HL-60/S4 treated with phorbol 12-myristate 13-acetate at 8.2 ng/mL for 4 days and 3 days (cell line): ENCODE data around the gene PRM2.

Experiments
- in situ Hi-C: fragments of 300-500 bp; cut with MboI; formaldehyde crosslinking; loops from 2 replicates; pipeline ENCODE4 v1.15.0; 2022; ENCODE audit warnings: low sequenced_read_pairs

Gene PRM2

DNA sequence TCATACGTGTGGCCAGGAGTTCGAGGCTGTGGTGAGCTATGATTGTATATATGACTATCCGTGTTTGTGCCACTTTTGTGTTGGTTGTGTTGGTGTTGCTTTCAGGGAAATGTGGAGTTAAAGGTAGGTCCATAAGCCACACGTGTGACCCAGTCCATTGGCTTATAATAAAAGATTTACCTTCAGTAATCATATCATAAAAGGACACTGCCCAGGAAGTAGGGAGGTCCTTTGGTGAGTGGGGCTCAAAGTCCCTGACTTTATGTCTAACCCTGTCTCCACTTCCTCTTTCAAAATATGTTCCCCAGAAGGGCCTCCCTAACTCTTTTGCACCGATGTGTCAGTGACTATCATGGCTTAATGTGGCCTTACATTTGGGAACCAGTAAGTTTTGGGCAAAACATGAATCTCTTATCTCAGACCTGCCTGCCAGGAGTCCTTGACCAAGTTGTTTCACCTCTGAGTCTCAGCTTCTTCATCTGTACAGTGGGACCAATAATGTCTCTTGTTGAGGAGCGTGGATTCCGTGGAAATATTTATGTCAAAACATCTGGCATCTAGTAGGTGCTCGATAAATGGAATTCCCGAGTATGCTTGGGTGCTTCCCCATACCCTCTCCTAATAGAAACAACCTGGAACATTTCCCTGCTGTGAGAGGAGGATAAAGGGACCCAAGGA lies 12.0 kb downstream of the PRM2 start:
- in situ Hi-C loops, result loop anchor here (25.0 kb wide), 1 partner anchor 302 kb away; no protein-coding TSS in a partner anchor

- in situ Hi-C loops, result loop anchor here (25.0 kb wide), 1 partner anchor 301 kb away; no protein-coding TSS in a partner anchor
Measured at GRCh38 chr16:11263737-11264136, 12.5 kb downstream of the PRM2 start.

- in situ Hi-C loops, result loop anchor here (25.0 kb wide), 1 partner anchor 301 kb away; no protein-coding TSS in a partner anchor
Measured at GRCh38 chr16:11262915-11263314, 13.4 kb downstream of the PRM2 start.

- in situ Hi-C loops, result loop anchor here (25.0 kb wide), 1 partner anchor 298 kb away; no protein-coding TSS in a partner anchor
Measured at GRCh38 chr16:11260596-11260966, 15.7 kb downstream of the PRM2 start.

GRCh38 chr16:11259655-11260595 lies 16.4 kb downstream of the PRM2 start:
- in situ Hi-C loops, result loop anchor here (25.0 kb wide), 1 partner anchor 298 kb away; no protein-coding TSS in a partner anchor

- in situ Hi-C loops, result loop anchor here (25.0 kb wide), 1 partner anchor 297 kb away; no protein-coding TSS in a partner anchor
Measured at GRCh38 chr16:11258553-11259492, 17.5 kb downstream of the PRM2 start.

DNA sequence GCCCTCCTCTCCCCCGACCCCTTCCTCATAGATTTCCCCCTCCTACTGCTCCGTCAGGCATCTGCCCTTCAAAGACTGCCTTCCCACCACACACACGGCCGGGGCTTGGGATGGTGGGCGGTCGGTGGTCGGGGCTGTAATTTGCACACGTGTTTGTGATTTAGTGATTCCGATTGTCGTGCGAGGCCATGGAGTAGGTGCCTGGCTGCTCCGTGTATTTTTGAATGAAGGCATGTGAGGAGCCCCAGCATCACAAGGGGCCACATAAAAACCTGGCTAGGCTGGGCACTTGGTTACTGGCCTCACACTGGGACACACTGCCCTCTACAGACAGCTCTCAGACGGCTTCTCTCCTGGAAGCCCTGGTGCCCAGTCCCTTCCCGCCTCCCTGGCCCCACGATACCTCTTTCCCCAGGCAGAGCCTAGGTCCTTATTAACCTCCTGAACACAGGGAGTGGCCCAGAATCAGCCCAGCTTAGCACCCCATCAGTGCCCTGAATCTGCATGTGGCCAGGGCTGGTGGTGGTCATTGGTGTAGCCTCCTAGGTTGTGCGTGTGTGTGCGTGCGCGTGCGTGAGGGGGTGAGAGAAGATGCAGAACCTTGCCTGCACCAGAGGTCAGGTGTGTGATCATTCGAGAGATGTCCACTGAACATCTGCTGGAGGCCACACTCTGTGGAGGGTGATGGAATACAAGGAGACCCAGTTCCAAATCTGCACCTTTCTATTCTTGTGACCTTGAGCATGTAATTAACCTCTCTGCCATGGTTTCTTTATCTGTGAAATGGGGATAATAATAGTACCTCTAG lies 18.9 kb downstream of the PRM2 start:
- in situ Hi-C loops, result loop anchor here (25.0 kb wide), 1 partner anchor 295 kb away; no protein-coding TSS in a partner anchor

- in situ Hi-C loops, result loop anchor here (25.0 kb wide), 1 partner anchor 294 kb away; no protein-coding TSS in a partner anchor
Measured at GRCh38 chr16:11256661-11257130, 19.6 kb downstream of the PRM2 start.

GRCh38 chr16:11255737-11256660 lies 20.3 kb downstream of the PRM2 start, which contains the start of gene SOCS1:
Gene SOCS1 (minus strand): TSS chr16:11256204. CDS start chr16:11255478, 726 bp downstream.
- in situ Hi-C loops, result loop anchor here (25.0 kb wide), 1 partner anchor 294 kb away; no protein-coding TSS in a partner anchor

DNA sequence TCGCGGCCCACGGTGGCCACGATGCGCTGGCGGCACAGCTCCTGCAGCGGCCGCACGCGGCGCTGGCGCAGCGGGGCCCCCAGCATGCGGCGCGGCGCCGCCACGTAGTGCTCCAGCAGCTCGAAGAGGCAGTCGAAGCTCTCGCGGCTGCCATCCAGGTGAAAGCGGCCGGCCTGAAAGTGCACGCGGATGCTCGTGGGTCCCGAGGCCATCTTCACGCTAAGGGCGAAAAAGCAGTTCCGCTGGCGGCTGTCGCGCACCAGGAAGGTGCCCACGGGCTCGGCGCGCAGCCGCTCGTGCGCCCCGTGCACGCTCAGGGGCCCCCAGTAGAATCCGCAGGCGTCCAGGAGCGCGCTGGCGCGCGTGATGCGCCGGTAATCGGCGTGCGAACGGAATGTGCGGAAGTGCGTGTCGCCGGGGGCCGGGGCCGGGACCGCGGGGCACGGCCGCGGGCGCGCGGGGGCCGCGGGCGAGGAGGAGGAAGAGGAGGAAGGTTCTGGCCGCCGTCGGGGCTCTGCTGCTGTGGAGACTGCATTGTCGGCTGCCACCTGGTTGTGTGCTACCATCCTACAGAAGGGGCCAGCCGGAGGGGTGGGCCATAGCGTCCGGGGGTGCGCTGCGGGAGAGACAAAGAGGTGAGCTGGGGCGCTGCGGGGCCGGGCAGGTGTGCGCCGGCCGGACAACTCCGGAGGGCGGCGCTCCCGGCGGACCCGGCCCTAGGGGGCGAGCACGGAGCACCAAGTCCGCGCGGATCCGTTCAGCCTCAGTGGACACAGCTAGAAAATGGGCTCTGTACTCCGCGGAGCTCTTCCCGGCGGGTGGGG lies 21.2 kb downstream of the PRM2 start:
- in situ Hi-C loops, result loop anchor here (25.0 kb wide), 1 partner anchor 293 kb away; no protein-coding TSS in a partner anchor

DNA sequence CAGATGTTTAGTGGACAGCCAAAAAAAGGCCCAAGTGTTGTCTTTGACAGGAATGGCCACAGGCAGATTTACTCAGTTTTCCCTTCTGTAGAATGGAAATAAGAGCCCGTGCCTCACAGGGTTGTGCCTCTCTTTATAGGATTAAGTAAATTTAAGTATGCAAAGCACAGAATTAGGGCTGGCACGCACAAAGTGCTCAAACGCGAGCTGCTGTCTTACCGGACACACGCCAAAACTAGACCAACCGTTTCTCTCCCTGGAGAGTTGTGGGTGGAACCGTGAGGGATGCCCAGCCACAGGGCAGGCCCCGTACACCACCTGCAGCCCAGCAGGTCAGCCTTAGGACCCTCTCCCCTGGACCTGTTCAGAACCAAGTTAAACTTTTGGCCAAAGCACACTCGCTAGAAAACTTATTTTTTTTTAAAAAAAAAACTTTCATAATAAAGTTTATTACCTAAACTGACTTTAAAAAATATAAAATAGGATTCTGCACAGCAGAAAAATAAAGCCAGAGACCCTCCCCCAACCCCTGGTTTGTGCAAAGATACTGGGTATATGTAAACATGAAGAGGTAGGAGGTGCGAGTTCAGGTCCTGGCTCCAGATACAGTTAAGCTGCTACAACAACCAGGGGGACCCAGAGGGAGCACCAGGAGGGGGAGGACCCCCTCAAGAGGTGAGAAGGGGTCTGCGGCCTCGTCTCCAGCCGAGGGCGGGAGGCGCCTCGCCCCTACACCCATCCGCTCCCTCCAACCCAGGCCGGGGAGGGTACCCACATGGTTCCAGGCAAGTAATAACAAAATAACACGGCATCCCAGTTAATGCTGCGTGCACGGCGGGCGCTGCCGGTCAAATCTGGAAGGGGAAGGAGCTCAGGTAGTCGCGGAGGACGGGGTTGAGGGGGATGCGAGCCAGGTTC lies 22.0 kb downstream of the PRM2 start:
- in situ Hi-C loops, result loop anchor here (25.0 kb wide), 1 partner anchor 292 kb away; no protein-coding TSS in a partner anchor

DNA sequence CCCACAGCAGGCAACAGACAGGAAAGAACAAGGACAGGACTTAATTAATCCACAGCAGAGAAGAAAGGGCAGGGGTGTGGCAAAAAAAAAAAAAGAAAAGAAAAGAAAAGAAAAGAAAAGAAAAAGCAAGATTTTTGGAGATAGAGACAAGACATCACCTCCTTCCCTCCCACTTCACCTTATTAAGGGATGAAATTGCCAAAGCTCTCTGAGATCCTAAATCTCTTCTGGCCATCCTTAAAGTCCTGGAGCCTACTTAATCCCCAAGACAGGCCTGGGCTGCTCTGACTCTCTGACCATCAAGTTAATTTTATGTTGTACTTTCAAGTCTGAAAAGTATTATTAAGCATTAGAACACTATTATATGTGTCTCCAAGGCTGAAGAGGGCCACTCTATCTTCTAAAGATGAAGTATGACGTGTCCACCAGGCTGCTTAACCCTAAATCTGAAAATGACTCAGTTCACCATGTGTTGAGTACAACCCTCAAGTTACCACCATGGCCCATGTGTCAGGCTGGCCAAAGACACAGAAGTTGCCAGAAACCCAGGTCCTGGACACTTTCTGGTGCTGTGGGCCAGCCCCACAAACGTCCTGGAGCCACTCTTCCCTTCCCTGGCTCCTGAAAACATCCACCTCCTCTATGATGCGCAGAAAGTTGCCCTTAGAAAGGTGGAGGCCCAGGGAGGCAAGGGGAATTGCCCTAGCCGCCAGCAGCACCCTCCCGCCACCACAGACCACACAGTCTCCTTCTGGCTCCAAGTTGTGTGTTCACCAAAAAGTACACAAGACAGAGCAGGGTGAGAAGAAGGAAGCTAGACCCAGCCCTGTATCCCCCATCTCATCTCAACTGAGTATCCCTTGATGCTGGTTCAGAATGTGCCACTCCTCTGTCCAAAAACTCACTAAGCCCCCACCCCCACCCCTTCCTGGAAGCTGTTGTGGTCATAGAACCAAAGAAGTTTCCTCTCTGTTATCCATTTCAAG lies 23.0 kb downstream of the PRM2 start:
- in situ Hi-C loops, result loop anchor here (25.0 kb wide), 1 partner anchor 291 kb away; no protein-coding TSS in a partner anchor

DNA sequence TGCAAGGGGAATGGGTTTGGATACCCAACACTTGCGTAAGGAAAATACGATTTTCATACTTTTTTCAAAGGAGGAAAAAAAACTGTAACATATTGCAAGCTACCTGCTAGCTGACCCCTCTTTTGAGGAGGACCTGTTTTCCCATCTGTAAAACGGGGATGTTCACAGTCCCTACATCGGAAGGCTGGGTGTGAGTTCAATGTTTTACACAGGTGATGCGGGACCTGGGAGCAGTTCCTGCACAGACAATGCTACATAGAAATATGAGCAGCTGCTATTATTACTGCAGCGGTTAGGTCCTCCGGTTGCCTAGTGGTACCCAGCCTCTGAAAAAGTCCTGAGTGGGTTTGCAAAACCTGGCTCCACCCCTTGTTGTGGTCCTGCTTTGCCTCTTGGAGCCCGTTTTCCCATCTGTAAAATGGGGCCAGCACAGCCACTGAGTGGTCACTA lies 23.8 kb downstream of the PRM2 start:
- in situ Hi-C loops, result loop anchor here (25.0 kb wide), 1 partner anchor 290 kb away; no protein-coding TSS in a partner anchor
